GM19395 (cell line): ENCODE results near the gene GPS1.
"Not testable (repeated sequence)": the region's sequence is repeated elsewhere in the genome, so short reads cannot be mapped to it uniquely, and the experiment has no call there.

ENCODE experiments used
- ATAC-seq: cut with Tn5 transposase; IDR thresholded peaks from one replicate; pipeline ENCODE4 v1.9.1; 2021; ENCODE audit warnings: mild to moderate bottlenecking, moderate library complexity; ENCODE audit not compliant: unreplicated experiment

Gene GPS1

GRCh38 chr17:82025401-82026107, 26.1 kb upstream of the GPS1 start:
- ATAC-seq = no peak

GRCh38 chr17:82028246-82028645, 23.5 kb upstream of the GPS1 start:
- ATAC-seq = no peak

DNA sequence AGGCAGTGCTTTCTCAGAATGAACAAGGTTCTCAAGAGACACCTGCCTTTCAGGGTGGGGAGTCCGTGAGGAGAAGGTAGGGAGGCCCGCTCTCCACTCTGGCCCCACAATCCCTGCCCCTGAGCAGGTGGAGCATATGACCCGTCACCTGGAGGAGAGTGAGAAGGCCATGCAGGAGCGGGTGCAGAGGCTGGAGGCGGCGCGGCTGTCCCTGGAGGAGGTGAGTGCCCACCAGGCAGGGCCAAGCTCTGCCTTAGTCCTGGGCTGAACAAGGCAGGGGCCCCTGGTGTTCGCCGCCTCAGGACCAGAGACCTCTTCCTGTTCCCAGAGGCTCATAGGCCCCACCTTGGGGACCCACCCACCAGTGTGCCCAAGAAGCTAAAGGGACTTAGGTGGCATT, 22.7 kb upstream of the GPS1 start:
- no peak for ATAC-seq

DNA sequence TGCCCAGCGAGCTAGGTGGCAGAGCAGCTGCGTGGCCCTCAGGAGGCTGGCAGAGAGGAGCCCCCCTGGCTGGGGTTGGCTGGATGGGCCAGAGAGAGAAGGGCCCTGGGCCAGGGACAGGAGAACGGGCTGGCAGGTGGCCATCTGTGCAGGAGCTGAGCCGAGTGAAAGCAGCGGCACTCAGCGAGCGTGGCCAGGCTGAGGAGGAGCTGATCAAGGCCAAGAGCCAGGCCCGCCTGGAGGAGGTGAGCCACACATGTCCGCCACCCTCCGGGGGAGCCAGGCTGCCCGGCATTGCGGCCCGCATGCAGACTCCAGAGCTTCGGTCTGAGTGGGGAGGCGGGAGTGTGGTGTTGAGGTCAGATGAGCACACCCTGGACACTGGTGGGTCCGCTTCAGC, 22.3 kb upstream of the GPS1 start:
- ATAC-seq = no peak

GRCh38 chr17:82029990-82030469, 21.7 kb upstream of the GPS1 start:
- ATAC-seq = no peak

GRCh38 chr17:82030470-82031302, 21.0 kb upstream of the GPS1 start:
- no peak for ATAC-seq

DNA sequence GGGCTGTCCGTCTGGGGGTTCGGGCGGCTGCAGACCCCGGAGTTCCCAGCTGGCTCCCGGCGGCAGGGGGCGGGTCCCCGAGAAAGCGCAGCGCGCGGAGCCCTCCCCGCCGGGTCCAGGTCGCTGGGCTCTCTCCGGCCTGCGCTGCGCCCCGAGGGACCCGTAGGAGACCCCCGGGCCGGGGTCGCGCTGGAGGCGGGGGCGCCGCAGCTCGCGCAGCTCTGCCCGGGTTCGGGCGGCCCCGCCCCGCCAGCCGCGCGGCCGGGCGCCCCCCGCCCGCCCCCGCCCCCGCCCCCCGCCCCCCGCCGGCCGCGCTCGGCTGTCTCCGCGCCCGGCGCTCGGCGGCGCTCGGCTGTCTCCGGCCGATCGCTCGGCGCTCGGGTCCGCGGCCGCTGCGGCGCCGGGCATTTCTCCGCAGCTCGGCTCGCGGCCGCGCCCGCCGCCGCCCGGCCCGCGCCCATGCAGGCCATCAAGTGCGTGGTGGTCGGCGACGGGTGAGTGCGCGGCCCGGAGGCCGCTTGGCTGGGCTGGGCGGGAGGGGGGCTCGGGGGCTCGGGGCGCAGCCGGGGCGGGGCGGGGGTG, 20.3 kb upstream of the GPS1 start, which contains the start of gene RAC3:
TSS of gene RAC3 (plus strand) at position 376 of the 582 bp plus-strand sequence. CDS start at position 460, 84 bp downstream.
- no peak for ATAC-seq

GRCh38 chr17:82031885-82032627, 19.6 kb upstream of the GPS1 start:
- ATAC-seq = no peak

DNA sequence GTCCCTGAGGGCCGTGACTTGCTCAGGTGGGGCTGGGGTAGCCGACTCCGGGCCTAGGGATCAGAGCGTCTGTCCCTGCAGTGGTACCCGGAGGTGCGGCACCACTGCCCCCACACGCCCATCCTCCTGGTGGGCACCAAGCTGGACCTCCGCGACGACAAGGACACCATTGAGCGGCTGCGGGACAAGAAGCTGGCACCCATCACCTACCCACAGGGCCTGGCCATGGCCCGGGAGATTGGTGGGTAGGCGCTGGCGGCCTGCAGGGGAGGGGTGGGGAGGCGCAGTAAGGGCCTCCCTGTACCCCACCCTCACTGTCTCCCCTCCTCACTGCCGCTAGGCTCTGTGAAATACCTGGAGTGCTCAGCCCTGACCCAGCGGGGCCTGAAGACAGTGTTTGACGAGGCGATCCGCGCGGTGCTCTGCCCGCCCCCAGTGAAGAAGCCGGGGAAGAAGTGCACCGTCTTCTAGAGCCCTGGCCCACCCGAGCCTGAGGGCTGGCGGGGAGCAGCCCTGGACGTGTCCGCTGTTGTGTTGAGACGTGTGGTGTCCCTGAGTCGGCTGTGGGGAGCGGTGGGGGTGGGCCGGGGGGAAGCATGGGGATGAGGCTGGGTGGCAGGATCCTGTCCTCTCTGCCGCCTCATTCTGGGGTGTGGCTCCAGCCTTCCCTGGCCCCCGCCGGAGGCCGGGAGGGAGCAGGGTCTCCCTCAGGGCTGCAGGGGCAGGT, 18.2 kb upstream of the GPS1 start:
- ATAC-seq = no peak

DNA sequence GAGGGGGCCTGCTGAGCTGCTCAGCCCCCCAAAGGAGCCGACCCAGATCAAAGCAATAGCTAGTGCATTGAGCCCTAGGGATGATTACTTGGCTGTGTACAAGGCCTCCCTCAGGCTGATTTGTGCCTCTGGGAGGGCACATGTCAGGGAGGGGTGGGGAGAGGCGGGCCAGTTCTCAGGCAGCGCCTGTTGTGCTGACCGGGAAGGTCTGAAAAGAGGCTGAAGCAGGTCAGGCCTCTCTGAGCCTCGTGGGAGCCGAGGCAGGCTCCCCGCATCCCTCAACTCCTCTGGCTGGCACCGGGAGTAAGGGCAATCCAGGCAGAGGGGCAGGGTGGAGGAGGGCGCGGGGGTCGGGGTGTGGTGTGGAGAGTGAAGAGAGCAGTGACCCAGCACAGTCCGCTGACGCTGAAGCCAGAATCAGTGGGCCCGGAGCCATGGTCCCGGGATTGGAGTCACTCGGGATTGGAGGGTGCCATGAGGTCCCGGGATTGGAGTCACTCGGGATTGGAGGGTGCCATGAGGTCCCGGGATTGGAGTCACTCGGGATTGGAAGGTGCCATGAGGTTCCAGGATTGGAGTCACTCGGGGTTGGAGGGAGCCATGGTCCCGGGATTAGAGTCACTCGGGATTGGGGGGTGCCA, 17.2 kb upstream of the GPS1 start:
- ATAC-seq = no peak

DNA sequence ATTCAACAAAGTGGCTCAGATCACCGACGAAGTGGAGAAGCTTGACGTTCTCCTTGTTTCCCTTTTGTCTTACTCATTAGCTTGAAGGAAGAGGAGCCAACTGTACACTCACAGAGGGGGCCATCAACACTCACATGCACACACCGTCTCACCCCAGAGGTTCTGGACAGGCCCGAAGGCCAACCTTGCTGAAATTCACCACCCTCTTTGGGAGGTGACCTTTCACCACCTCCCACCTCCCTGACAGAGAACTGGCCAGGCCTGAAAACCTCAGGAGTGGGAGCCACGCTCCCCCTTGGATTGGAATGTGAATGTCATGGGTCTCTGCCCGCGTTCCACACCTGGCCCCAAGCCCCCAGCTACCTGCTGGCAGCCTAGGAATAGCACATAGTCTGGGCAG, 16.2 kb upstream of the GPS1 start:
- no peak for ATAC-seq

DNA sequence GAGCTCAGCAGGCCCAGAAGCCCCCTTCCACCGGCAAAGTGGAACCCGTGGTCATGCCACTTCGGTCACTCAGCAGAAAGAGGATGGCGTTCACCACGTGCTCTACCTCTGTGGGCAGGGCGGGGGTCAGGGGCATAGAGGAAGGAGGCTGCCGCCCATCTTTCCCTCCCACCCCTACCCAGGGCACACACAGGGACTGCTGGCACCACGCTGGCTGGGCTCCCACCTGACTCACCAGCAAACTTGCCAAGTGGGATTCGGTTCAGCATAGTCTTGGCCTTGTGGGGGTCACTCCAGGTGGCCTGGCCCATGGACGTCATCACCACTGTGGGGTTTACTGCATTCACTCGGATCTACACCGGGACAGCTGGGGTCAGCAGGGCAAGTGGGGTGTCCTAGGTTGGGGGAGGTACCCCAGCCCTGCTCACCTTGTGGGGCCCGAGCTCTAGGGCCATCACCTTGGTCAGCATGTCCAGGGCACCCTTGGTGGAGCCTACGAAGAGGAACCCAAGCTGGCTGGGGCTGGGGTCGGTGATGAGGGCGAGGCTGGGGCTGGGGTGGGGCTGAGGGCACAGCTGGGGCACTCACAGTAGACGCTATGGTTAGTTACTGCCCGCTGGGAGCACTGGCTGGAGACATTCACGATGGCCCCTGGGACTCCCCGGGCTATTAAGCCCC, 15.6 kb upstream of the GPS1 start:
- ATAC-seq = no peak

DNA sequence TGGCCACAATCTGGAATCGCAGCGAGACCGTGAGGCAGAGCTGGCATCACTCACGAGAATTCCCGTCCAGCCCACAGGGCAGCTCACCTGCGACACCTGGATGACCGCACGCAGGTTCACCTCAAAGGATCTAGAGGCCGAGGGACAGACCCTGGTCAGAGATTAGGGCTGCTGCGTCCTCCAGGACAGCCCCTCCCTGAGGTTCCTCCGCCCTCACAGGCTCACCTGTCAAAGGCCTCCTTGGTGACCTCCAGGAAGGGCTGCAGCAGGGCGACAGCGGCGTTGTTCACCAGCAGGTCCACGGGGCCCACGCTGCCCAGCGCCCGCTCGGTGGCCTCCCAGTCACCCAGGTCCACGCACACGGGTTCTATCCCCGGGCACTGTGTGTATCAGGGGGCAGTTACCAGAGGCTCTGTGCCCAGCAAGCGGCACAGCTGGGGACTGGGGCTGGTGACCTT, 15.0 kb upstream of the GPS1 start:
- ATAC-seq = no peak

DNA sequence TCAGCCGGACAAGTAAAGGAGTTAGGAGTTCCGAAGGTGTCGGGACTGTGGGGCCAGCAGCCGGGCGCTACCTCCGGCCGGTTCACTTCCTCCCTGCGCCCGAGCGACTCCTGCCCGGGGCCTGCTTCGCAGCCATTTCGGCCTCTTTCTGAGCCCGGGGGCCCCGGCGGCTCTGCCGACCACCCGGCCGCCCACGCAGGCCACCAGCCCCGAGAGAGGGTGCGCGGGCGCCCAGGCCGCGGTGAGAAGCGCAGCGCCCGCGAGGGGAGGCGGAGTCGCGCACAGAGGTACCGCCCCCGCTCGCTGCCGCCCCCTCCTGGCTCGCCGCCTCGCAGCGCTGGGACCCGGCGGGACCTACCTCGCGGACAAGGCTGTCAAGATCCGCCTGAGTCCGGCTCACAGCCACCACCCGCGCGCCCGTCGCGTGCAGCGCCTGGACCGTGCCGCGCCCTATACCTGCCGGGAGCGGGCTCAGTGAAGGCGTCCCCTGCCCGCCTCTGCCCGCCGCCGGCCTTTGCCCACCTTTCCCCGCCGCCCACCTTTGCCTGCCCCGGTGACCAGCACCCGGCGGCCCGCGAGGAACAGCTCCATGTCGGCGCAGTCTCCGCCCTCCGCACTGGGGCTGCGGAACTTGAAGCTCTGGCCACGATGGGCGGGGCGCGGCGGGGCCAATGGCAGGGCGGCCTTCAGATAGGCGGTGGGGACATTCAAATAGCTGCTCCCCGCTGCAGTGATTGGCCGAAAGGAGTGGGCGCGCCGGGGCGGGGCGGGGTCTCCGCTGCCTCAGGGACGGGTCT, 14.4 kb upstream of the GPS1 start, which contains the start of gene DCXR:
TSS of gene DCXR (minus strand) at position 606 of the 797 bp plus-strand sequence. CDS start at position 591, 15 bp downstream.
- peak; percentile 89 for ATAC-seq

- ATAC-seq = no peak
Measured at GRCh38 chr17:82037889-82038195, 13.9 kb upstream of the GPS1 start.

DNA sequence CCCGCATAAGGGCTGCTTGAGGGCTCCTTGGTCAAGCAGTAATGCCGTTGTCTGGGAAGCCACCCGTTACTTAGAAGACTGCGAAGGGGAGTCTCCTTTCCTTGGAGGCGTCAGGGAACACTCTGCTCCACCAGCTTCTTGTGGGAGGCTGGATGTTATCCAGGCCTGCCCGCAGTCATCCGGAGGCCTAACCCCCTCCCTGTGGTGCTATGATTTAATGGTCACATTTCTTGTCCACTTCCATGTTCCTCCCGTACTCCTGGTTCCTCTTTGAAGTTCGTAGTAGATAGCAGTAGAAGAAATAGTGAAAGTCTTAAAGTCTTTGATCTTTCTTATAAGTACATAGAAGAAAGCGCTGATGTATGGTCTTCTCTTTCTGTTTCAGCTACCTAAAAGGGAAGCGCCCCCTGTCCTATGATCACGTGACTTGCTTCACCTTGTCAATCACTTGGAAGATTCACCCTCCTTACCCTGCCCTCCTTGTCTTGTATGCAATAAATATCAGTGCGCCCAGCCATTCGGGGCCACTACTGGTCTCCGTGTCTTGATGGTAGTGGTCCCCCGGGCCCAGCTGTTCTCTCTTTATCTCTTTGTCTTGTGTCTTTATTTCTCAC, 12.8 kb upstream of the GPS1 start:
- ATAC-seq = not testable (repeated sequence)

DNA sequence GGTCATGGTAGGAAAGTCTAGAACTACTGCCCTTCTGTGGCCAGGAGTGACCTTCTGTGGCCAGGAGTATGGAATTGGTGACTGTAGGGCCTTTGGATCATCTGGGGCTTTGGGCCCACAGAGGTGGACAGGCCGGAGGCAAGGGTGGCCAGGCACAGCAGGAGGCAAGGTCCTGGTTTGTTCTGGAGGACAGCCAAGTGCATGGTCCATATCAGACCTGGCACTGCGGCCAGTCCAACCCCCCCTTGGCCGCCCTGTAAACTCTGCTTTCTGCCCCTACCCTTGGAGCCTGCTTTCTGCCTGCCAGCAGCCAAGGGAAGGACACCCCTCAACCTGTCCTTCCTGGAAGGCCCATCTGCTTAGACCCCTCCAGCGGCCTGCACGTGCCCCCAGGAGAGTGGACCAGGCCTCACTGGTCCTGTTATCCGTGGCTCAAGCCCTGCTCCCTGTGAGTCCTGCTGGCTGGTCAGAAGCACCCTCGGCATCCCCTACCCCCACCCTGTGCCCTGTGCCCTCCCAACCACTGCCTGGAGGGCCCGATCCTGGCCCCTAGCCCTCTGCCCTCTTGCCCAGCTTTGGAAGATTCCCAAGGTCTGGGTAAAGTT, 11.9 kb upstream of the GPS1 start:
- no peak for ATAC-seq
